ENCODE measurements around the gene STRBP. TPM values are rescaled to one million over a fixed set of nuclear protein-coding genes. Genes with fewer than 3 reads are reported as not detected.
"Not testable (repeated sequence)": the region's sequence is repeated elsewhere in the genome, so short reads cannot be mapped to it uniquely, and the experiment has no call there.

STRBP gene
- total RNA-seq: 21.6 TPM
- long read RNA-seq, partial matches to known transcripts: 1 of 7 reads
- long read RNA-seq, other reads (novel, unspliced or antisense): 6 of 7 reads

DNA sequence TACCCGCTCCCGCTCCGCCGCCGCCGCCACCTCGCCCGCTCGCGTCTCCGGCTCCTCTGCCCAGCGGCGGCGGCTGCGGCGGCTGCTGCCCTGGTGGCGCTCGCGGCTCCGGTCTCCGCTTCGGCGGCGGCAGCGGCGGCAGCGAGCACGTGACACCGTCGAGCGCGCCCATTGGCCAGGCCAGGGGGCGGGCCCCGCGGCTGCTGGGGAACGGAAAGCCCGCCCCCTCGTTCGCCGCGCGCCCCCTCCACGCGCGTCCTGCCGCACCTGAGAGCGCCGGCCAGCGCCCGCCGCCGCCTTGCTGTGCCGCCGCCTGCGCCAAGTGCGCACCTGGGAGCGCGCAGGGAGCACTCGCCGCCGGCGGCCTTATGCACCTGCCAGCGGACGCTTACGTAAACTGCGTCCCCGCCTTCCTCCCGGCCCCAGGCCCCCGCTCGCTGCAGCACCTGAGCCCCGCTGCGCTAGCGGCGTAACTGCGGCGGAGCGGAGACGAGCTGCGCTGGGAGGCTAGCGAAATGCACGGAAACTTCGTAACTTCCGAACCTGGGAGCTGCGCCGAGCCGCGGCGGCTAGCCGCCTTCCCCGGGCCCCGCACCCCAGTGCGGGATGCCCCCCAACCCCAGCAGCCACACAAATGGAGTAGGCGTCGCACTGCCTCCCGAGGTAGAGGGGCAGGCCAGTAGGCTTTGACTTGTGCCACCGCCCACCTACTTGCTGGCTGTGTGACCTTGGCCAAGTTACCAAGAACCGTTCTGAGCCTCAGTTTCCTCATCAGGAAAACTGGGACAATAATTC lies at the start of gene STRBP:
STRBP (minus strand) TSS at position 122 of the 795 bp plus-strand sequence. CDS start 84,452 bp downstream, outside the sequence.
- peak; percentile 96 for DNase-seq (ENCODE audit: missing footprints)
- ATAC-seq: peak; percentile 98
- intact Hi-C loops (cut with DNase I): loop anchor here (10.0 kb wide), 1 partner anchor 76 kb away; no protein-coding TSS in a partner anchor

- intact Hi-C loops (cut with DNase I): no loop called here
- DNase-seq (ENCODE audit: missing footprints): no peak
- ATAC-seq: no peak
Measured at GRCh38 chr9:123316053-123316718, 47.8 kb upstream of the STRBP start.

GRCh38 chr9:123315635-123316034 lies 47.2 kb upstream of the STRBP start:
- no peak for ATAC-seq
- no peak for DNase-seq (ENCODE audit: missing footprints)
- intact Hi-C loops (cut with DNase I): no loop called here

- no peak for ATAC-seq
- DNase-seq (ENCODE audit: missing footprints): no peak
- intact Hi-C loops (cut with DNase I): no loop called here
Measured at GRCh38 chr9:123314617-123315016, 46.2 kb upstream of the STRBP start.

GRCh38 chr9:123312306-123312877 lies 44.0 kb upstream of the STRBP start:
- ATAC-seq: no peak
- DNase-seq (ENCODE audit: missing footprints): peak; percentile 11
- intact Hi-C loops (cut with DNase I): no loop called here

- intact Hi-C loops (cut with DNase I): no loop called here
- DNase-seq (ENCODE audit: missing footprints) (no peak), ATAC-seq (no peak)
Measured at GRCh38 chr9:123311250-123311752, 42.9 kb upstream of the STRBP start.

DNA sequence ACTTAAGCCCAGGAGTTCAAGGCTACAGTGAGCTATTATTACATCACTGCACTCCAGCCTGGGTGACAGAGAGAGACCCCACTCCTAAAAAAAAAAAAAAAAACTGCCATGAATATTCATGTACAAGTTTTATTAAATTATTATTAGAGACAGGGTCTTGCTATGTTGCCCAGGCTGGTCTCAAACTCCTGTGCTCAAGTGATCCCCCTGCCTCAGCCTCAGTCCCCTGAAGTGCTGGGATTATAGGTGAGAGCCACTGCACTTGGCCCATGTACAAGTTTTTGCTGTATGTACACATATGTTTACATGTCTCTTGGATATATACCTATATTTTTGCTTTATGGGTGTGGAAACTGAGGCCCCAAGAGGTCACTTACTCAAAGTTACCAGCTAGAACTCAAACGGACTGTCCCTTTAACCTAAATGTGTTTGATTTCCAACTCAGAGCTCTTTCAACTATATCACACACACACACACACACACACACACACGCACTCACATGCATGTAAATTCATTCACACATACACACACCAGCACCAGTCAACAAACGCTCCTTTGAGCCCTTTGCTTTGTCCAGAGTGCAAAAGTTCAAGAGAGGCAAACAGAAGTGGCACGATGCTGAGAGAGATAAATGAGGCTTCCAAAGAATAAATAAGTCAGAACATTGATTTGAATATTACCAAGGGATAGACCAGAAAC lies 42.3 kb upstream of the STRBP start:
- intact Hi-C loops (cut with DNase I): no loop called here
- no peak for ATAC-seq
- DNase-seq (ENCODE audit: missing footprints): no peak

- no peak for DNase-seq (ENCODE audit: missing footprints)
- intact Hi-C loops (cut with DNase I): no loop called here
- ATAC-seq: no peak
Measured at GRCh38 chr9:123309611-123310010, 41.2 kb upstream of the STRBP start.

- ATAC-seq: peak; percentile 70
- no peak for DNase-seq (ENCODE audit: missing footprints)
- intact Hi-C loops (cut with DNase I): loop anchor here (2.0 kb wide), 1 partner anchor 23 kb away; no protein-coding TSS in a partner anchor
Measured at GRCh38 chr9:123305879-123306278, 37.5 kb upstream of the STRBP start.

GRCh38 chr9:123304340-123304691 lies 35.9 kb upstream of the STRBP start:
- intact Hi-C loops (cut with DNase I): loop anchor here (2.0 kb wide), 1 partner anchor 22 kb away; no protein-coding TSS in a partner anchor
- ATAC-seq (no peak), DNase-seq (ENCODE audit: missing footprints) (no peak)

GRCh38 chr9:123302348-123303214 lies 34.2 kb upstream of the STRBP start:
- no peak for DNase-seq (ENCODE audit: missing footprints)
- intact Hi-C loops (cut with DNase I): no loop called here
- no peak for ATAC-seq

DNA sequence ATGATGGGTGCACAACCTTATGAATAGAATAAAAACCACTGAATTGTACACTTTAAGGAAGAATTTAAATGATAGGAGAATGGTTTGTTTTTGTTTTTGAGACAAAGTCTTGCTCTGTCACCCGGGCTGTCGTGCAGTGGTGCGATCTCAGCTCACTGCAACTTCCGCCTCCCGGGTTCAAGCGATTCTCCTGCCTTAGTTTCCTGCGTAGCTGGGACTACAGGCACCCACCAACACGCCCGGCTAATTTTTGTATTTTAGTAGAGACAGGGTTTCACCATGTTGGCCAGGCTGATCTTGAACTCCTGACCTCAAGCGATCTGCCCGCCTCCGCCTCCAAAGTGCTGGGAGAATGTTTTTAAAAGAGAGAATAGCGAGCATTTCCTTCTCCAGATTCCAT lies 33.5 kb upstream of the STRBP start:
- ATAC-seq; intact Hi-C loops (cut with DNase I): not testable (repeated sequence)

GRCh38 chr9:123300554-123300953 lies 32.2 kb upstream of the STRBP start:
- ATAC-seq (peak; percentile 7), DNase-seq (ENCODE audit: missing footprints) (no peak)
- intact Hi-C loops (cut with DNase I): no loop called here

More for the DNA sequence above, 33.5 kb upstream of the STRBP start:
- DNase-seq (ENCODE audit: missing footprints): not testable (repeated sequence)

- DNase-seq (ENCODE audit: missing footprints) (no peak), ATAC-seq (peak; percentile 89)
- intact Hi-C loops (cut with DNase I): no loop called here
Measured at GRCh38 chr9:123299558-123300126, 31.3 kb upstream of the STRBP start.

- intact Hi-C loops (cut with DNase I): no loop called here
- ATAC-seq (no peak), DNase-seq (ENCODE audit: missing footprints) (no peak)
Measured at GRCh38 chr9:123296174-123296573, 27.8 kb upstream of the STRBP start.

DNA sequence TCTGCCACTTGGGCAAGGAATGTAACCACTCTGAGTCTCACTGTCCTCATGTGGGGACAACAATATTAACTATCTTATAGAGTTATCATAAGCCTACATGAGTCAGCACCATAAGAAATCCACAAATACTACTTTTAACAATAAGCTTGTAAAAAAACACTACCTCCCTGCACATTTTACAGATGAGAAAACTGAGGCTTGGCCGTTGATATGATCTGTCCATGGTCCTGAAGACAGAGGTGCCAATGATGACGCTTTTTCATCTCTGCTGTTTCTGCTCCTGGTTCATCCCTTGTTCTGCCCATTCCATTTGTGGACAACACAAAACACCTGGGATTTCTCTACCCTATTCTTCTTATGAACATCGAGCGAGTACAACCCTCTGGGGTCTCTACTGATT lies 23.4 kb upstream of the STRBP start:
- intact Hi-C loops (cut with DNase I): no loop called here
- ATAC-seq: no peak

DNA sequence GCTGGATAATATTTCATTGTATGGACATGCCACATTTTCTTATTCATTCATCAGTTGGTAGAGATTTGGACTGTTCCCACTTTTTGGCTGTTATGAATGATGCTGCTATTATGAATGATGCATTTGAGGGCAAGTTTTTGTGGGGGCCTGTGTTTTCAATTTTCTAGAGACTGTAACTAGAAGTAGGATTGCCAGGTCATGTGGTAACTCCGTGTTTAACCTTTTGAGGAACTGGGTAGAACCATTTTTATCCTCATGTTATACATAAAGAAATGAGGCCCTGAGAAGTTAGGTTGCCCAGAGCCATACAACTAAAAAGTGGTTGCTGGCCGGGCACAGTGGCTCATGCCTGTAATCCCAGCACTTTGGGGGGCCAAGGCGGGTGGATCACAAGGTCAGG lies 22.4 kb upstream of the STRBP start:
- intact Hi-C loops (cut with DNase I): no loop called here
- DNase-seq (ENCODE audit: missing footprints) (no peak), ATAC-seq (no peak)

More for the DNA sequence above, 23.4 kb upstream of the STRBP start:
- DNase-seq (ENCODE audit: missing footprints): no peak

DNA sequence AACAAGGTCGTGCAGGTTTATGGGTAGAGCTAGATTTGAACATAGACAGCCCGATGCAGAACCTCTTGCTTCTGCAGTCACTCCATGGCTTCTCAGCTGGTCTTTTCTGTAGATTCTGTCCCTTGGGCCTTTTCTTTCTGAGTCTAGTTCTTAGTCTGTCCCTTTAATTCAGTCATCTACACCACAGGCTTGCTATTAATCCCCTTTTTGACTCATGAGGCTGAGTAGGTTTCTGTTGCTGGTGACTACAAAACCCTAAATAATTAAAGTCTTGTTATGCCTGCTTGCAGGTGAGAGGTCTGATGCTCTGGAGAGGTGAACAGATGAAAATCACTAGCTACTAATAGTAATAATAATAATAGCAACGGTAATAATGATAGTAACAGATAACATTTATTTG lies 19.3 kb upstream of the STRBP start:
- DNase-seq (ENCODE audit: missing footprints) (no peak), ATAC-seq (no peak)
- intact Hi-C loops (cut with DNase I): no loop called here
